ENCODE data around the gene ST6GALNAC3. TPM values are rescaled to one million over a fixed set of nuclear protein-coding genes. Genes with fewer than 3 reads are reported as not detected.
"Not testable (repeated sequence)": the region's sequence is repeated elsewhere in the genome, so short reads cannot be mapped to it uniquely, and the experiment has no call there.

The ST6GALNAC3 gene
- total RNA-seq, 4 donors from 2014 or later: 2.8 to 3.5 (median 3.4) TPM

GRCh38 chr1:76330991-76331603 lies 256.6 kb downstream of the ST6GALNAC3 start:
- no peak overlapping the region for H3K27ac ChIP-seq
- DNase-seq: peak in 2 of 3 donors; percentile 18 to 78
- no peak overlapping the region for H3K4me3 ChIP-seq
- no peaks in the 10 kb centered on the region for H3K4me1 ChIP-seq
- TF ChIP-seq CTCF (IDR thresholded peaks at IDR 0.05) (peak; percentile 55 to 90 (median 85)), POLR2A (IDR thresholded peaks at IDR 0.05) (no peak)
- H3K36me3 ChIP-seq: no peaks in the 10 kb centered on the region
- no peaks in the 10 kb centered on the region for H3K27me3 ChIP-seq
- H3K9me3 ChIP-seq: no peaks in the 10 kb centered on the region

- Histone ChIP-seq H3K9me3 (no peaks in the 10 kb centered on the region), H3K27ac (no peak overlapping the region), H3K27me3 (no peaks in the 10 kb centered on the region), H3K36me3 (no peaks in the 10 kb centered on the region), H3K4me1 (no peaks in the 10 kb centered on the region), H3K4me3 (no peak overlapping the region)
- DNase-seq: no peak
- TF ChIP-seq CTCF (IDR thresholded peaks at IDR 0.05) (no peak), POLR2A (IDR thresholded peaks at IDR 0.05) (no peak)
Observed at GRCh38 chr1:76335882-76336281, 261.3 kb downstream of the ST6GALNAC3 start.

GRCh38 chr1:76336931-76337371 lies 262.4 kb downstream of the ST6GALNAC3 start:
- no peak overlapping the region for H3K4me3 ChIP-seq
- peak in 1 of 3 donors; percentile 17 for DNase-seq
- no peaks in the 10 kb centered on the region for H3K27me3 ChIP-seq
- TF ChIP-seq POLR2A (IDR thresholded peaks at IDR 0.05) (no peak), CTCF (IDR thresholded peaks at IDR 0.05) (no peak)
- H3K9me3 ChIP-seq: no peaks in the 10 kb centered on the region
- no peaks in the 10 kb centered on the region for H3K4me1 ChIP-seq
- H3K27ac ChIP-seq: no peak overlapping the region
- no peaks in the 10 kb centered on the region for H3K36me3 ChIP-seq

- no peak for DNase-seq
- Histone ChIP-seq H3K27ac (no peak overlapping the region), H3K4me3 (no peak overlapping the region), H3K4me1 (no peaks in the 10 kb centered on the region), H3K27me3 (no peaks in the 10 kb centered on the region), H3K9me3 (no peaks in the 10 kb centered on the region), H3K36me3 (no peaks in the 10 kb centered on the region)
- TF ChIP-seq CTCF (IDR thresholded peaks at IDR 0.05): no peak
Observed at GRCh38 chr1:76337542-76338219, 263.1 kb downstream of the ST6GALNAC3 start.

- Histone ChIP-seq H3K27me3 (no peaks in the 10 kb centered on the region), H3K27ac (no peak overlapping the region), H3K4me1 (no peaks in the 10 kb centered on the region), H3K4me3 (no peak overlapping the region), H3K36me3 (no peaks in the 10 kb centered on the region), H3K9me3 (no peaks in the 10 kb centered on the region)
- no peak for DNase-seq
- TF ChIP-seq CTCF (IDR thresholded peaks at IDR 0.05) (no peak), POLR2A (IDR thresholded peaks at IDR 0.05) (no peak)
Observed at GRCh38 chr1:76340056-76340455, 265.5 kb downstream of the ST6GALNAC3 start.

GRCh38 chr1:76341816-76342215 lies 267.3 kb downstream of the ST6GALNAC3 start:
- DNase-seq, H3K4me1 ChIP-seq, H3K27me3 ChIP-seq, H3K9me3 ChIP-seq, H3K36me3 ChIP-seq, H3K27ac ChIP-seq, H3K4me3 ChIP-seq: not testable (repeated sequence)
